IMR-90 (cell line): ENCODE results near the gene OSTM1. TPM values are rescaled to one million over a fixed set of nuclear protein-coding genes. Genes with fewer than 3 reads are reported as not detected.

Experiments
- ATAC-seq: fragments of 200-7000 bp; cut with Tn5 transposase; 2 replicates; pipeline ENCODE4 v1.9.1; 2020; ENCODE audit warnings: low read depth, mild to moderate bottlenecking, moderate library complexity
- BruUV-seq: library from RNA; stranded (reverse); fragments of 400-500 nt; replicated peaks from 2 replicates; lab custom pipeline; 2021; lab: Mats Ljungman, UMichigan
- CTCF ChIA-PET: fragments of 300-600 bp; formaldehyde crosslinking; extraction: SDS; loops from one replicate; lab custom pipeline; 2021; ENCODE audit warnings: antibody characterized with exemption; lab: Yijun Ruan, JAX
- POLR2A ChIA-PET: fragments of 300-600 bp; sonication (Branson Sonifier 250); formaldehyde crosslinking; loops from one replicate; lab custom pipeline; 2022; ENCODE audit warnings: antibody characterized with exemption; ENCODE audit not compliant: unreplicated experiment; lab: Charles Lee
- DNase-seq: peaks from one replicate; pipeline ENCODE4 v3.0.0; 2013
- H2AFZ ChIP-seq: replicated peaks from 2 replicates; pipeline ENCODE3; 2013; ENCODE audit warnings: low read length, mild to moderate bottlenecking; ENCODE audit not compliant: poor library complexity
- H2AK5ac ChIP-seq: 2 replicates; pipeline ENCODE4 v1.6.1; 2013; ENCODE audit warnings: low read depth, low read length, inconsistent platforms
- H2AK9ac ChIP-seq: replicated peaks from 2 replicates; pipeline ENCODE3; 2013; ENCODE audit warnings: mild to moderate bottlenecking, low read depth, low read length, moderate library complexity; ENCODE audit not compliant: poor library complexity
- H2BK120ac ChIP-seq: 2 replicates; pipeline ENCODE4 v1.6.1; 2013; ENCODE audit warnings: low read depth, low read length, inconsistent platforms
- H2BK15ac ChIP-seq: 3 replicates; pipeline ENCODE4 v1.6.1; 2013; ENCODE audit warnings: low read depth, low read length, inconsistent platforms
- H2BK20ac ChIP-seq: 2 replicates; pipeline ENCODE4 v1.6.1; 2013; ENCODE audit warnings: low read depth, mild to moderate bottlenecking, inconsistent platforms, low read length, moderate library complexity
- H2BK5ac ChIP-seq: 2 replicates; pipeline ENCODE4 v1.6.1; 2013; ENCODE audit warnings: mild to moderate bottlenecking, low read depth, low read length, inconsistent platforms; ENCODE audit not compliant: poor library complexity, severe bottlenecking
- H3K14ac ChIP-seq: replicated peaks from 2 replicates; pipeline ENCODE4 v1.6.1; 2013; ENCODE audit warnings: low read depth, low read length, inconsistent platforms
- H3K18ac ChIP-seq: 2 replicates; pipeline ENCODE4 v1.6.1; 2013; ENCODE audit warnings: low read depth, low read length, control low read depth
- H3K23ac ChIP-seq: 2 replicates; pipeline ENCODE4 v1.6.1; 2013; ENCODE audit warnings: low read depth, low read length, inconsistent platforms
- H3K27ac ChIP-seq: 2 replicates; pipeline ENCODE4 v1.5.1; 2013; ENCODE audit warnings: mild to moderate bottlenecking, control low read depth, low read length; ENCODE audit not compliant: insufficient read depth
- H3K27me3 ChIP-seq: 2 replicates; pipeline ENCODE4 v1.6.1; 2013; ENCODE audit warnings: low read length; ENCODE audit not compliant: control insufficient read depth, insufficient read depth
- H3K36me3 ChIP-seq: 2 replicates; pipeline ENCODE4 v1.6.1; 2013; ENCODE audit warnings: low read length, mixed read lengths; ENCODE audit not compliant: control insufficient read depth, insufficient read depth
- H3K4ac ChIP-seq: 2 replicates; pipeline ENCODE4 v1.6.1; 2013; ENCODE audit warnings: low read depth, low read length, inconsistent platforms
- H3K4me1 ChIP-seq: 2 replicates; pipeline ENCODE4 v1.6.1; 2013; ENCODE audit warnings: low read length, mixed read lengths; ENCODE audit not compliant: control insufficient read depth, insufficient read depth
- H3K4me2 ChIP-seq: 2 replicates; pipeline ENCODE4 v1.6.1; 2013; ENCODE audit warnings: low read depth, mild to moderate bottlenecking, control low read depth, low read length, moderate library complexity
- H3K4me3 ChIP-seq: 2 replicates; pipeline ENCODE4 v1.5.1; 2013; ENCODE audit warnings: low read depth, mild to moderate bottlenecking, control low read depth, low read length, moderate library complexity; ENCODE audit not compliant: insufficient read depth
- H3K56ac ChIP-seq: 2 replicates; pipeline ENCODE4 v1.6.1; 2013; ENCODE audit warnings: low read length, inconsistent platforms; ENCODE audit not compliant: insufficient read depth; ENCODE audit errors: extremely low read depth
- H3K79me1 ChIP-seq, 2 experiments: 2 replicates each; pipeline ENCODE4 v1.6.1; 2013; ENCODE audit warnings: low read length in 2 of 2, inconsistent platforms in 1 of 2, low read depth in 1 of 2
- H3K9ac ChIP-seq: 2 replicates; pipeline ENCODE4 v1.6.1; 2013; ENCODE audit warnings: low read depth, low read length, control low read depth
- H3K9me1 ChIP-seq: 2 replicates; pipeline ENCODE4 v1.6.1; 2013; ENCODE audit warnings: low read length, inconsistent platforms; ENCODE audit not compliant: insufficient read depth
- H3K9me3 ChIP-seq: 2 replicates; pipeline ENCODE4 v1.6.1; 2013; ENCODE audit warnings: low read length; ENCODE audit not compliant: control insufficient read depth, insufficient read depth
- H4K20me1 ChIP-seq: 2 replicates; pipeline ENCODE4 v1.6.1; 2013; ENCODE audit warnings: low read length, inconsistent platforms; ENCODE audit not compliant: insufficient read depth
- H4K5ac ChIP-seq: 2 replicates; pipeline ENCODE4 v1.6.1; 2013; ENCODE audit warnings: mild to moderate bottlenecking, low read depth, low read length, control low read depth
- H4K8ac ChIP-seq, 2 experiments: 2 replicates each; pipeline ENCODE4 v1.6.1; 2013; ENCODE audit warnings: low read depth in 2 of 2, low read length in 2 of 2, control low read depth in 1 of 2, inconsistent platforms in 1 of 2
- H4K91ac ChIP-seq: 2 replicates; pipeline ENCODE4 v1.6.1; 2013; ENCODE audit warnings: low read depth, low read length, inconsistent platforms; ENCODE audit not compliant: insufficient read depth
- BHLHE40 ChIP-seq: fragments of 150-350 bp; IDR thresholded peaks from 2 replicates; pipeline ENCODE4 v1.6.1; 2016; ENCODE audit warnings: mild to moderate bottlenecking, low read depth, low read length
- CHD1 ChIP-seq: IDR thresholded peaks from 2 replicates; pipeline ENCODE4 v1.6.1; 2012; ENCODE audit warnings: low read depth, low read length, improper control_type of control experiment
- FOS ChIP-seq: fragments of 150-350 bp; IDR thresholded peaks from 2 replicates; pipeline ENCODE4 v1.6.1; 2016; ENCODE audit warnings: low read depth, low read length
- MAFK ChIP-seq: IDR thresholded peaks from 2 replicates; pipeline ENCODE4 v1.6.1; 2012; ENCODE audit warnings: low read depth, low read length, improper control_type of control experiment
- MAZ ChIP-seq: IDR thresholded peaks from 2 replicates; pipeline ENCODE4 v1.6.1; 2012; ENCODE audit warnings: low read depth, mild to moderate bottlenecking, low read length, improper control_type of control experiment, moderate library complexity, borderline replicate concordance
- NFE2L2 ChIP-seq: fragments of 150-350 bp; IDR thresholded peaks from 2 replicates; pipeline ENCODE4 v1.6.1; 2016; ENCODE audit warnings: low read depth, mild to moderate bottlenecking, low read length
- RAD21 ChIP-seq: IDR thresholded peaks from 2 replicates; pipeline ENCODE4 v1.6.1; 2012; ENCODE audit warnings: low read length, improper control_type of control experiment
- RCOR1 ChIP-seq: IDR thresholded peaks from 2 replicates; pipeline ENCODE4 v1.6.1; 2012; ENCODE audit warnings: mild to moderate bottlenecking, low read length, improper control_type of control experiment; ENCODE audit not compliant: insufficient replicate concordance
- RFX5 ChIP-seq: IDR thresholded peaks from 2 replicates; pipeline ENCODE4 v1.8.0; 2012; ENCODE audit warnings: low read depth, mild to moderate bottlenecking, low read length, moderate library complexity
- SMC3 ChIP-seq: fragments of 150-350 bp; IDR thresholded peaks from 2 replicates; pipeline ENCODE4 v1.6.1; 2016; ENCODE audit warnings: low read depth, mild to moderate bottlenecking, antibody characterized with exemption, low read length, moderate library complexity
- WGBS, 2 experiments: methylation state at CpG; one replicate each; pipeline versions ENCODE4 v1.1.5 to v1.1.7; 2013; ENCODE audit warnings: missing lambda C conversion rate in 2 of 2; ENCODE audit not compliant: insufficient read length in 1 of 2; ENCODE audit errors: extremely low coverage in 2 of 2; 5-methylcytosine and 5-hydroxymethylcytosine counted together
- dilution Hi-C: fragments of 300-500 bp; cut with HindIII; formaldehyde crosslinking; loops from one replicate; pipeline ENCODE4 v1.14.3; 2018; ENCODE audit warnings: low sequenced_read_pairs; ENCODE audit not compliant: unreplicated experiment
- in situ Hi-C: fragments of 300-500 bp; cut with MboI; formaldehyde crosslinking; loops from 3 replicates; pipeline ENCODE4 v1.14.3; 2019; ENCODE audit warnings: low sequenced_read_pairs, inconsistent platforms, mixed read lengths
- intact Hi-C: fragments of 100-400 bp; cut with micrococcal nuclease; formaldehyde crosslinking; loops from 2 replicates; pipeline ENCODE4 v1.10.0; 2022
- polyA plus RNA-seq, 3 experiments: library from polyadenylated mRNA; depleted of rRNA; stranded (reverse); fragments of >200 nt; gene quantifications; 2 replicates each; pipeline ENCODE4 v1.2.3, GENCODE V29; 2012; ENCODE audit warnings: low replicate concordance in 1 of 3
- total RNA-seq: library from RNA; depleted of rRNA; stranded (reverse); fragments of >200 nt; gene quantifications from 2 replicates; pipeline ENCODE4 v1.2.3, GENCODE V29; 2012
- TF ChIP-seq, protein P1 (sequence below): conservative IDR thresholded peaks from 2 replicates; pipeline ENCODE4 v1.5.1; 2012; ENCODE audit warnings: mild to moderate bottlenecking, low read depth, low read length, improper control_type of control experiment
- TF ChIP-seq, protein P2 (sequence below): fragments of 150-350 bp; IDR thresholded peaks from 2 replicates; pipeline ENCODE4 v1.6.1; 2016; ENCODE audit warnings: low read depth, mild to moderate bottlenecking, low read length, moderate library complexity, borderline replicate concordance

The OSTM1 gene
- total and polyA plus RNA-seq, 2 of the 4 experiments (the other 2 are of a cell fraction): 8.0 to 24.7 TPM

DNA sequence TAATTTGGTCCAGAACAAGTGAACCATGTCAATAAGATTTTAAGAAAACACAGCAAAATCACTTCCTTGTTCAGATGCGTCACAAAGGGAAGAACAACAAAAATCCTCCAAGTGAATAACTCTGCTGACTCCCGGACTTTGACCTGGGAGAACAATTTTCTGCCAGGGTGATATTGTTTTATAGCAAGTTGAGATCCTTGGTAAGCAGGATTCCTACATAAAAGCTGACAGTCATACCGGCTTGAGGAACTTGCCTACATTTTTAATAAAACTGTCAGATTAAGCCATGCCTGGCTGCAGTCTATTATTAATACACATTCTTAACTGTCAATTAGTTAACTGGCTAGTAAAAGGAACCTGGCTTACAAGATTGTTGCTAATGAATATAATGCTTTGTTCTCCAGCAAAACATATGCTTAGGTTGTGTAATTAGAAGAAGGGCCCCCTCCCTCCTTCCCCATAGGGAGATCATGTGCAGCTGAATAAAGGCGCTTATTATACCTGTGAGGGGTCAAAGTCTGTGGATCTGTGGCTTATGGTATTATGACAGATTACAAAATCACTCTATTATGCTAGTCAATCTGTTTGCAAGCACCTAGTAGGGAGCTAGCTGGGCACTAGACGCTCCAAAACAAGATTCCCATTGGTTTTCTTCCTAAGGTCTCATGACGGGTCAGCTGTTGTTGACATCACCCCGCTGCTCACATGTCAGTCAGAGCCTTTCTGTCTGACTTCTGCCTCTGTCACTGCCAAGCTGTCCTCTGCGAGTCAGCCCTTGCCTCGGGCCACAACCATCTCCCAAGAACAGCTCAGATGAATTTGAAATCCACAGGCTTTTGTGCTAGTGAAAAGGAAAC, 71.9 kb downstream of the OSTM1 start (continued):
- TF ChIP-seq MAFK: no peak

DNA sequence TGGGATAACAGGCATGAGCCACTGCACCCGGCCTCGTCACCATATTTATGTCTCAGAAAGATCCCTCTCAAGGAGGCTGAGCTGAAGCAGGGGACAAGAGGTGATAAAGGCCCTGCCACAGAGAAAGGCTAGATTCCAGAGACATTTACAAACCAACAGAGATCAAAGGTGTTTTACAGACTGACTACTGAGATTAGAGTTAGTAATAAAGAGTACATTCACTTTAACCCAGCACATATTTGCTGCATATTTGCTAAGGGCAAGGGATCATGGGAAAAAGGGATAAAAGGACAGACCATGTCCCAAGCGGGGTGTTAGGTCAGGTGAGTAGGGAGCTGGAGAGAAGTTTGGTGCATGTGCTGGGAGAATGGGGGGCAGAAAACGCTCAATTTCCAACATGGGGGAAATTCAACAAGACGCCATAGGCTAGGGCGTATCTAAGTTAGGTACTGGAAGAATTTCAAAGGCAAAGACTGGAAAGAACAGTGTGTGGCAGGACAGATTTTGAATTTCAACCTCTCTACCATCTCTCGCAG, 72.8 kb downstream of the OSTM1 start:
- no peaks in the 10 kb centered on the region for H3K9me1 ChIP-seq
- intact Hi-C loops (no loop called here), dilution Hi-C loops (no loop called here), in situ Hi-C loops (no loop called here)
- H2BK120ac ChIP-seq: no peak overlapping the region
- TF ChIP-seq CHD1: no peak
- TF ChIP-seq BHLHE40: no peak
- no peak for TF ChIP-seq RAD21
- TF ChIP-seq, protein P1, sequence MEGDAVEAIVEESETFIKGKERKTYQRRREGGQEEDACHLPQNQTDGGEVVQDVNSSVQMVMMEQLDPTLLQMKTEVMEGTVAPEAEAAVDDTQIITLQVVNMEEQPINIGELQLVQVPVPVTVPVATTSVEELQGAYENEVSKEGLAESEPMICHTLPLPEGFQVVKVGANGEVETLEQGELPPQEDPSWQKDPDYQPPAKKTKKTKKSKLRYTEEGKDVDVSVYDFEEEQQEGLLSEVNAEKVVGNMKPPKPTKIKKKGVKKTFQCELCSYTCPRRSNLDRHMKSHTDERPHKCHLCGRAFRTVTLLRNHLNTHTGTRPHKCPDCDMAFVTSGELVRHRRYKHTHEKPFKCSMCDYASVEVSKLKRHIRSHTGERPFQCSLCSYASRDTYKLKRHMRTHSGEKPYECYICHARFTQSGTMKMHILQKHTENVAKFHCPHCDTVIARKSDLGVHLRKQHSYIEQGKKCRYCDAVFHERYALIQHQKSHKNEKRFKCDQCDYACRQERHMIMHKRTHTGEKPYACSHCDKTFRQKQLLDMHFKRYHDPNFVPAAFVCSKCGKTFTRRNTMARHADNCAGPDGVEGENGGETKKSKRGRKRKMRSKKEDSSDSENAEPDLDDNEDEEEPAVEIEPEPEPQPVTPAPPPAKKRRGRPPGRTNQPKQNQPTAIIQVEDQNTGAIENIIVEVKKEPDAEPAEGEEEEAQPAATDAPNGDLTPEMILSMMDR: no peak
- TF ChIP-seq SMC3: no peak
- no peak for TF ChIP-seq FOS
- TF ChIP-seq MAZ: no peak
- no peak for TF ChIP-seq NFE2L2
- TF ChIP-seq, protein P2, sequence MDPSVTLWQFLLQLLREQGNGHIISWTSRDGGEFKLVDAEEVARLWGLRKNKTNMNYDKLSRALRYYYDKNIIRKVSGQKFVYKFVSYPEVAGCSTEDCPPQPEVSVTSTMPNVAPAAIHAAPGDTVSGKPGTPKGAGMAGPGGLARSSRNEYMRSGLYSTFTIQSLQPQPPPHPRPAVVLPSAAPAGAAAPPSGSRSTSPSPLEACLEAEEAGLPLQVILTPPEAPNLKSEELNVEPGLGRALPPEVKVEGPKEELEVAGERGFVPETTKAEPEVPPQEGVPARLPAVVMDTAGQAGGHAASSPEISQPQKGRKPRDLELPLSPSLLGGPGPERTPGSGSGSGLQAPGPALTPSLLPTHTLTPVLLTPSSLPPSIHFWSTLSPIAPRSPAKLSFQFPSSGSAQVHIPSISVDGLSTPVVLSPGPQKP: no peak
- TF ChIP-seq RCOR1: no peak
- TF ChIP-seq RFX5: no peak
- H4K5ac ChIP-seq: no peak overlapping the region
- no peak overlapping the region for H2BK5ac ChIP-seq
- no peak overlapping the region for H2BK20ac ChIP-seq
- BruUV-seq: no TSS peak
- H4K91ac ChIP-seq: no peak overlapping the region
- H3K27me3 ChIP-seq: peaks cover 3% of the 10 kb centered on the region
- no peak overlapping the region for H4K8ac ChIP-seq
- H2AK9ac ChIP-seq: no peak overlapping the region
- H2BK15ac ChIP-seq: no peak overlapping the region
- no peak overlapping the region for H3K4ac ChIP-seq
- H3K23ac ChIP-seq: no peak overlapping the region
- H3K14ac ChIP-seq: no peak overlapping the region
- ChIA-PET CTCF (no interaction called here), POLR2A (no interaction called here)
- H2AFZ ChIP-seq: no peak overlapping the region
- no peaks in the 10 kb centered on the region for H3K9me3 ChIP-seq
- no peaks in the 10 kb centered on the region for H3K79me1 ChIP-seq
- H3K18ac ChIP-seq: no peak overlapping the region
- H3K4me3 ChIP-seq: no peak overlapping the region
- DNase-seq: no peak
- no peak overlapping the region for H3K4me2 ChIP-seq
- 71% methylated on average over 2 of the region's 7 CpGs; no CpG with 5 or more reads in 1 of the 2 experiments for WGBS, 2 experiments
- no peak overlapping the region for H3K56ac ChIP-seq
- ATAC-seq: no peak
- H2AK5ac ChIP-seq: no peak overlapping the region
- H3K36me3 ChIP-seq: no peaks in the 10 kb centered on the region
- no peaks in the 10 kb centered on the region for H4K20me1 ChIP-seq
- H3K27ac ChIP-seq: no peak overlapping the region
- H3K4me1 ChIP-seq: no peaks in the 10 kb centered on the region
- no peak overlapping the region for H3K9ac ChIP-seq
